HepG2 (cell line): ENCODE measurements around the gene TBX15. TPM values are rescaled to one million over a fixed set of nuclear protein-coding genes. Genes with fewer than 3 reads are reported as not detected.

Source experiments
- ATAC-seq: fragments of 200-7000 bp; cut with Tn5 transposase; 3 replicates; pipeline ENCODE4 v1.9.1; 2020; ENCODE audit warnings: mild to moderate bottlenecking, moderate library complexity
- BruUV-seq: library from RNA; stranded (reverse); fragments of 400-500 nt; replicated peaks from 2 replicates; lab custom pipeline; 2021; lab: Mats Ljungman, UMichigan
- CTCF ChIA-PET: fragments of 300-600 bp; formaldehyde crosslinking; extraction: SDS; loops from one replicate; lab custom pipeline; 2021; ENCODE audit warnings: low total read pairs, inconsistent platforms, low intra/inter-chr PET ratio; lab: Yijun Ruan, JAX
- POLR2A ChIA-PET: fragments of 350-600 bp; sonication (Branson Sonifier 250); formaldehyde crosslinking; loops from one replicate; lab custom pipeline; 2020; ENCODE audit warnings: antibody characterized with exemption, inconsistent platforms; lab: Yijun Ruan, JAX
- DNase-seq: peaks from one replicate; pipeline ENCODE4 v3.0.0-alpha.2; 2015; ENCODE audit warnings: low spot score
- FAIRE-seq: peaks from 3 replicates; lab custom pipeline; 2011; peaks lifted over from hg19 to GRCh38; lab: Jason Lieb, UNC
- H2AFZ ChIP-seq: one replicate; pipeline ENCODE4 v1.6.1; 2011; ENCODE audit warnings: low read length, inconsistent platforms
- H3K27ac ChIP-seq: fragments of 300-600 bp; 3 replicates; pipeline ENCODE4 v1.8.0; 2011; ENCODE audit warnings: mixed run types, mild to moderate bottlenecking, mixed read lengths, low read length, inconsistent platforms; ENCODE audit not compliant: insufficient read depth; ENCODE audit errors: extremely low read length
- H3K27me3 ChIP-seq, 2 experiments: fragments of 200-600 bp in 1 of 2; 2 replicates in 1 of 2; 3 replicates in 1 of 2; pipeline versions ENCODE4 v1.6.0 to v1.8.0; 2011; ENCODE audit warnings: low read length in 2 of 2, mild to moderate bottlenecking in 2 of 2, moderate library complexity in 2 of 2, inconsistent platforms in 1 of 2; ENCODE audit not compliant: insufficient read depth in 2 of 2, control insufficient read depth in 1 of 2
- H3K36me3 ChIP-seq, 2 experiments: fragments of 200-600 bp in 1 of 2; replicated peaks in 1 of 2; 2 replicates in 1 of 2; 3 replicates in 1 of 2; pipeline versions ENCODE4 v1.5.1 to v1.8.0; 2011; ENCODE audit warnings: low read length in 2 of 2, inconsistent platforms in 1 of 2; ENCODE audit not compliant: insufficient read depth in 2 of 2, control insufficient read depth in 1 of 2
- H3K4me1 ChIP-seq: 2 replicates; pipeline ENCODE4 v1.5.1; 2012; ENCODE audit warnings: low read length, inconsistent platforms; ENCODE audit not compliant: insufficient read depth
- H3K4me2 ChIP-seq: 2 replicates; pipeline ENCODE4 v1.6.0; 2011; ENCODE audit warnings: low read depth, low read length, inconsistent platforms
- H3K4me3 ChIP-seq, 3 experiments: fragments of 200-600 bp in 1 of 3; sonication (generic), shearing (Covaris generic) in 1 of 3; replicated peaks in 1 of 3; 2 replicates each; pipeline ENCODE4 v1.5.1; 2011 to 2016; ENCODE audit warnings: low read length in 3 of 3, inconsistent platforms in 2 of 3, low read depth in 2 of 3, mild to moderate bottlenecking in 2 of 3, control low read depth in 1 of 3, mixed read lengths in 1 of 3; ENCODE audit not compliant: insufficient read depth in 1 of 3
- H3K79me2 ChIP-seq: one replicate; pipeline ENCODE4 v1.6.1; 2011; ENCODE audit warnings: low read length, inconsistent platforms; ENCODE audit not compliant: insufficient read depth
- H3K9ac ChIP-seq: 2 replicates; pipeline ENCODE4 v1.6.0; 2011; ENCODE audit warnings: mild to moderate bottlenecking, low read depth, low read length, inconsistent platforms; ENCODE audit not compliant: insufficient read depth
- H3K9me3 ChIP-seq: 2 replicates; pipeline ENCODE4 v1.5.1; 2012; ENCODE audit warnings: mild to moderate bottlenecking, low read length
- H4K20me1 ChIP-seq: 2 replicates; pipeline ENCODE4 v1.6.0; 2011; ENCODE audit warnings: inconsistent platforms, mild to moderate bottlenecking, low read length, moderate library complexity; ENCODE audit not compliant: insufficient read depth
- ESRRA ChIP-seq: sonication (generic); formaldehyde crosslinking; IDR thresholded peaks from 2 replicates; pipeline ENCODE4 v1.5.1; 2020; ENCODE audit warnings: mild to moderate bottlenecking, low read depth, missing genetic modification reagents
- GRHL1 ChIP-seq: sonication (generic); formaldehyde crosslinking; conservative IDR thresholded peaks from 2 replicates; pipeline ENCODE4 v1.8.0; 2022; ENCODE audit warnings: missing genetic modification reagents
- HIVEP1 ChIP-seq: sonication (generic); formaldehyde crosslinking; IDR thresholded peaks from 2 replicates; pipeline ENCODE4 v1.4.0; 2020; ENCODE audit warnings: mild to moderate bottlenecking, missing genetic modification reagents
- KIAA2018 ChIP-seq: sonication (generic); formaldehyde crosslinking; IDR thresholded peaks from 2 replicates; pipeline ENCODE4 v1.5.0; 2020; ENCODE audit warnings: mild to moderate bottlenecking, missing genetic modification reagents, borderline replicate concordance
- MBNL3 ChIP-seq: fragments of 250-450 bp; sonication (Bioruptor Pico); conservative IDR thresholded peaks from 2 replicates; pipeline ENCODE4 v1.8.0; 2022; ENCODE audit warnings: mild to moderate bottlenecking, inconsistent platforms
- MED8 ChIP-seq: sonication (generic); formaldehyde crosslinking; IDR thresholded peaks from 2 replicates; pipeline ENCODE4 v1.8.1; 2023; ENCODE audit warnings: mild to moderate bottlenecking, missing genetic modification reagents; ENCODE audit not compliant: insufficient replicate concordance
- MEIS2 ChIP-seq: sonication (generic); formaldehyde crosslinking; IDR thresholded peaks from 2 replicates; pipeline ENCODE4 v1.9.0; 2021; ENCODE audit warnings: mild to moderate bottlenecking, missing genetic modification reagents
- RXRB ChIP-seq: IDR thresholded peaks from 2 replicates; pipeline ENCODE4 v1.6.1; 2016; ENCODE audit warnings: borderline replicate concordance, missing genetic modification reagents, missing compliant biosample characterization
- THAP11 ChIP-seq: IDR thresholded peaks from 2 replicates; pipeline ENCODE4 v1.6.1; 2016; ENCODE audit warnings: missing biosample characterization, missing genetic modification reagents
- ZBTB7B ChIP-seq: sonication (generic); formaldehyde crosslinking; IDR thresholded peaks from 2 replicates; pipeline ENCODE4 v1.4.0; 2020; ENCODE audit warnings: missing genetic modification reagents
- ZIK1 ChIP-seq: sonication (generic); formaldehyde crosslinking; IDR thresholded peaks from 2 replicates; pipeline ENCODE4 v1.5.0; 2020; ENCODE audit warnings: mild to moderate bottlenecking, low read depth, missing genetic modification reagents, borderline replicate concordance
- ZNF33B ChIP-seq: sonication (generic); formaldehyde crosslinking; IDR thresholded peaks from 2 replicates; pipeline ENCODE4 v1.5.1; 2020; ENCODE audit warnings: mild to moderate bottlenecking, missing genetic modification reagents
- ZNF510 ChIP-seq: sonication (generic); formaldehyde crosslinking; IDR thresholded peaks from 2 replicates; pipeline ENCODE4 v1.4.0; 2020; ENCODE audit warnings: low read depth, mild to moderate bottlenecking, missing genetic modification reagents
- ZNF678 ChIP-seq: sonication (generic); formaldehyde crosslinking; IDR thresholded peaks from 2 replicates; pipeline ENCODE4 v1.4.0; 2020; ENCODE audit warnings: mild to moderate bottlenecking, missing genetic modification reagents
- ZNF691 ChIP-seq: sonication (generic); formaldehyde crosslinking; IDR thresholded peaks from 2 replicates; pipeline ENCODE4 v1.4.0; 2020; ENCODE audit warnings: missing genetic modification reagents, low read depth, mild to moderate bottlenecking, borderline replicate concordance
- WGBS: methylation state at CpG from one replicate; pipeline ENCODE4 v1.1.6; 2017; ENCODE audit warnings: low lambda C conversion rate; 5-methylcytosine and 5-hydroxymethylcytosine counted together
- in situ Hi-C: cut with HindIII; loops from 2 replicates; pipeline ENCODE4 v1.10.0; 2017; ENCODE audit warnings: low pct_unique_long_range_greater_than_20kb; ENCODE audit not compliant: extremely low pct_ligation_motif_present
- intact Hi-C: fragments of 100-400 bp; cut with micrococcal nuclease; formaldehyde crosslinking; loops from one replicate; pipeline ENCODE4 v1.10.0; 2022; ENCODE audit not compliant: unreplicated experiment
- polyA plus RNA-seq, 8 experiments: library from polyadenylated mRNA; depleted of rRNA in 3 of 8; stranded (reverse) in 7 of 8; unstranded in 1 of 8; fragments of >200 nt; fragmentation: Illumina TruSeq in 4 of 8; extraction: Trizol in 4 of 8; gene quantifications; 2 replicates each; pipeline versions ENCODE4 v1.2.1 to v1.2.3, GENCODE V29; 2011 to 2016; ENCODE audit warnings: low read depth in 4 of 8, missing spikeins in 1 of 8, mixed read lengths in 1 of 8; ENCODE audit not compliant: insufficient read depth in 1 of 8
- total RNA-seq, 5 experiments: library from RNA; depleted of rRNA; stranded (reverse); fragments of >200 nt; fragmentation: Illumina TruSeq; extraction: Trizol; gene quantifications; 2 replicates each; pipeline ENCODE4 v1.2.3, GENCODE V29; 2016; ENCODE audit warnings: low read depth in 1 of 5

Gene TBX15
- total and polyA plus RNA-seq, 2 of the 13 experiments (the other 11 are each of a cell fraction or from before 2014, with no cell fraction given): 0.42 to 1.9 TPM

- CTCF ChIA-PET: no interaction called here
- no peak overlapping the region for H3K4me3 ChIP-seq
- ATAC-seq: no peak
- no TSS peak for BruUV-seq
- no peaks in the 10 kb centered on the region for H3K9me3 ChIP-seq
- no peak overlapping the region for H3K4me2 ChIP-seq
- no peaks in the 10 kb centered on the region for H3K79me2 ChIP-seq
- POLR2A ChIA-PET: no interaction called here
- H4K20me1 ChIP-seq: no peaks in the 10 kb centered on the region
- H3K9ac ChIP-seq: no peak overlapping the region
- TF ChIP-seq ZNF678 (CRISPR knock-in tag) (no peak), GRHL1 (CRISPR knock-in tag) (no peak), ZNF691 (CRISPR knock-in tag) (no peak), ZNF510 (CRISPR knock-in tag) (no peak), KIAA2018 (CRISPR knock-in tag) (no peak), MEIS2 (CRISPR knock-in tag) (no peak), HIVEP1 (CRISPR knock-in tag) (no peak), ZIK1 (CRISPR knock-in tag) (no peak), MED8 (CRISPR knock-in tag) (no peak), RXRB (CRISPR knock-in tag) (no peak), MBNL3 (CRISPR knock-in tag) (no peak), THAP11 (CRISPR knock-in tag) (no peak), ESRRA (CRISPR knock-in tag) (no peak), ZBTB7B (CRISPR knock-in tag) (no peak), ZNF33B (no peak)
- WGBS: 69% methylated on average over 1 of the region's 1 CpG
- no peak for DNase-seq
- intact Hi-C loops (no loop called here), in situ Hi-C loops (no loop called here)
- no peaks in the 10 kb centered on the region for H3K36me3 ChIP-seq
- no peak for FAIRE-seq
- no peaks in the 10 kb centered on the region for H3K27me3 ChIP-seq
- H3K4me1 ChIP-seq: peaks cover 25% of the 10 kb centered on the region
- no peak overlapping the region for H2AFZ ChIP-seq
- H3K27ac ChIP-seq: no peak overlapping the region
These were observed 42.7 kb downstream of the TBX15 start for GRCh38 chr1:118945489-118945888.
